Measurements from ENCODE around the gene MAP1A.
"Not testable (repeated sequence)": the region's sequence is repeated elsewhere in the genome, so short reads cannot be mapped to it uniquely, and the experiment has no call there.

MAP1A gene

DNA sequence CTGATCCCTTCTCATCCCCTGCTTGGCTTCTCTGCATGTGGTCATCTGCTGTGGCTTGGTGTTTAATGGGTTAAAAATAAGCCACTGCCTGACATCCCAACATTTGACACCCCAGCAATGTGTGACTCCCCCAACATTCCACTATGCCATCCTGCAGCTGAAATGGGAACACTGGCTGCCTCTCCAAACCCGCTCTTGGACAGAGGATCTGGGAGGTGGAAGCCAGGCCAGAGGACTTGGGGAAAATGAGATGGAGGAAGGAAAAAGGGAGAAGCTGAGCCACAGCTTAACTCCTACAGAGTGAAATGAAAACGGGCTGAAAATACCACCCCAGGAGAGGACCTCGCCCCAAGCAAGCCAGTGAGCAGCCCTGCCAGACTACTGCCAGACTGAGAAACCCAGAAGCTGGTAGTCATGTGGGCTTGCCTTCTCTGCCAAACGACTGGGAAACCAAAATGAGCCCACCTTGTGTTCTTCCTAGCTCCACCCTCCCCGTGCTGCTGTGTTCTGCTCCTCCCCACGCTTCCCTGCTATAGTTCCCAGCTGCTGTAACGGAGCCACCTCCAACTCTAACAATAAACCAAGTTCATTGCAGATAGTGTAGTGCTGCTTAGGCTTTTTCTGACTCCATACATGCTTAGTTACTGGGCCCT is 13.7 kb downstream of the MAP1A start:
- DNase-seq: no peak

DNA sequence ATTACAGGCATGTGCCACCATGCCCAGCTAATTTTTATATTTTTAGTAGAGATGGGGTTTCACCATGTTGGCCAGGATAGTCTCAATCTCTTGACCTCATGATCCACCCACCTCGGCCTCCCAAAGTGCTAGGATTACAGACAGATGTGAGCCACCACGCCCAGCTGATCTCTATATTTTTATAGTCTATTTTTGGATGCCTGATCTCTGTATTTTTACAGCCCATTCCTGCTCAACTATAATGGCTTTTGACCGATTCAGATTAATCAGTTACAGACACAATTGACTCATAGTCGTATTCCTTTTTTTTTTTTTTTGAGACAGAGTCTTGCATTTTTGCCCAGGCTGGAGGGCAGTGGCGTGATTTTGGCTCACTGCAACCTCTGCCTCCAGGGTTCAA is 15.4 kb downstream of the MAP1A start:
- DNase-seq: not testable (repeated sequence)

DNA sequence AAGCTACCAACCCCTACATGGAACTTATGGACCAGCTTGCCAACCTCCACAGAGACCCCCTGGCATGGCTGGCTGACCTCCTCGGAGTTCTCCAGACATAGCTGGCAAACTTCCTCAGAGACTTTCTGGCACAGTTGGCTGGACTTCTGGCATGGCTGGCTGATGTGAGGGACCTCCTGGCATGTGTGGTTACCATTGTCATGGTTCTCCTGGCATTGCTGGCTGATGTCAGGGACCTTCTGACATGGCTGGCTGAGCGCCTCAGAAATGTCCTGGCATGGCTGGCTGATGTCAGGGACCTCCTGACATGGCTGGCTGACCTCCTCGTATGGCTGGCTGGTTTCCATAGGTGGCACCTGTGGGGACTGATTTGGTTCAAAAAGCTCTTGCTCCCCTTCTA is 17.5 kb downstream of the MAP1A start:
- DNase-seq: no peak

DNA sequence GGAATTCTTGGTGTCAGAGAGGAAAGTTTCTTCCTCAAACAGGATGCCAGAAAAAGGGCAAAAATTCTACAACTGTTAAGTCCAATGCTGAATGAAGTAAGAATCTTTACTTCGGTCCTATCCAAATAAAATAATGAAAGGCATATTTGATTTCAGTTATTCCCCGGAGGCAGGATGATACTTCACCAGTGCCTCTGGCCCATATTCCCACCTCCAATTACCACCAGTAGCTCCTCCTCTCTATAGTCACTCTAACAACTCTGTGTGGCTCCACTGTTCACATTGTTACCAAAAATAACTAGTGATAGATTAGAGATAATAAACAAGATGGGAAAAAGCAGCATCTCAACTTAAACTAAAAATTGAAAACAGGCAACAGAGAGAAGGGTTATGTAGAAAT is 20.7 kb downstream of the MAP1A start:
- no peak for DNase-seq

DNA sequence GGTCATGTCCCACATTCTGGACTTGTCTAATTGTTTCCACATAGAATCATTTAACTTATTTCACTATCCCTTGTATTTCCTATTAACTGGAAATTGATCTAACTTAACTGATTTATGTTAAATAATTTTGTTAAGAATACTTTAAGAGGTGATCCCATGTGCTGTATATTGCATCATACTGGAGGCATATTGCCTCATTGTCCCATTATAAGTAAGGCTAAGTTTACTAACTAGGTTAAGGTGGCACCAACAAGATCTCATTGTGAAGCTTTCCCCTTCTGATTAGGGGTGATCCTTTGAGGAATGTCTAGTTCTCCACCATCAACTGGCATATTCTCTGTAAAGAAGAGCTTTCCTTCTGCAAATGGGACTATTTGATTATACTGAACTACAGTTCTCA is 24.4 kb downstream of the MAP1A start:
- DNase-seq: no peak

DNA sequence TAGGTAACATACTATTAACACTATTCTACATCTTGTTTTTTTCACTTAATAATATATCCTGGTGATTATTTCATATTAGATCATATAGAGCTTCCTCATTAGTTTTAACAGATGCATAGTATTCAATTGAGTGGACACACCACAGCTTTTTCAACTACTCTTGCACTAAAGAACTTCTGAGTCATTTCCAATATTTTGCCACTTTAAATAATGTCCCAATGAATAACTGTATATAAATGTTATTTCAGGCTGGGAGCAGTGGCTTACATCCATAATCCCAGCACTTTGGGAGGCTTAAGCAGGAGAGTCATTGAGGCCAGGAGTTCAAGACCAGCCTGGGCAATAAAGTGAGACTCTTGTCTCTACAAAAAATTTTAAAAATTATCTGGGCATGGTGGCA is 26.9 kb downstream of the MAP1A start:
- no peak for DNase-seq

DNA sequence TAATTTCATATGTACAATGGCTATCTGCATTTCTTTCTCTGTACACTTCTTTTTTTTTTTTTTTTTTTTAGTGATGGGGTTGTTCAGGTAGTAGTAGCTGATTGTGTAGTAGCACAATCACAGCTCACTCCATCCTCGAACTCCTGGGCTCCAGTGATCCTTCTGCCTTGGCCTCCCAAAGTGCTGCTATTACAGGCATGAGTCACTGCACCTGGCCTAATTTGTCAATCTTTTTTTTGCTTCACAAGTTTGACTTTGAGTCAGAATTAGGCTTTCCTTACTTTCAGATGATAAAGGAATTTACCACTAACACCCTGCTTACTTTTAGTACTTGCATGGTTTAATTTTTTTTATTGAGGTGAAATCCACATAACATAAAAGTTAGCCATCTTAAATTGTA is 28.0 kb downstream of the MAP1A start:
- no peak for DNase-seq

DNA sequence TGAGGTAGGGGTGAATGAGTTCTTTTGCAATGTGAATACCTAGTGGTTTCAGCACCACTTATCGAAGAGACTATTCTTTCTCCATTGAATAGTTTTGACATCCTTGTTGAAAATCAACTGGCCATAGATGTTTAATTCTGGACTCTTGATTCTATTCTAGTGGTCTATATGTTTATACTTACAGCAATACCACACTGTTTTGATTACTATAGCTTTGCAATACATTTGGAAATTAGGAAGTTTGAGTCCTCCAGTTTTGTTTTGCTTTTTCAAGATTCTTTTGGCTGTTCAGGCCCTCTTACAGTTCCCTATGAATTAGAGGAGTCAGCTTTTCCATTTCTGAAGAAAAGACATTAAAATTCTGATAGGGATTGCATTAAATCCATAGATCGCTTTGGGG is 30.1 kb downstream of the MAP1A start:
- DNase-seq: no peak

DNA sequence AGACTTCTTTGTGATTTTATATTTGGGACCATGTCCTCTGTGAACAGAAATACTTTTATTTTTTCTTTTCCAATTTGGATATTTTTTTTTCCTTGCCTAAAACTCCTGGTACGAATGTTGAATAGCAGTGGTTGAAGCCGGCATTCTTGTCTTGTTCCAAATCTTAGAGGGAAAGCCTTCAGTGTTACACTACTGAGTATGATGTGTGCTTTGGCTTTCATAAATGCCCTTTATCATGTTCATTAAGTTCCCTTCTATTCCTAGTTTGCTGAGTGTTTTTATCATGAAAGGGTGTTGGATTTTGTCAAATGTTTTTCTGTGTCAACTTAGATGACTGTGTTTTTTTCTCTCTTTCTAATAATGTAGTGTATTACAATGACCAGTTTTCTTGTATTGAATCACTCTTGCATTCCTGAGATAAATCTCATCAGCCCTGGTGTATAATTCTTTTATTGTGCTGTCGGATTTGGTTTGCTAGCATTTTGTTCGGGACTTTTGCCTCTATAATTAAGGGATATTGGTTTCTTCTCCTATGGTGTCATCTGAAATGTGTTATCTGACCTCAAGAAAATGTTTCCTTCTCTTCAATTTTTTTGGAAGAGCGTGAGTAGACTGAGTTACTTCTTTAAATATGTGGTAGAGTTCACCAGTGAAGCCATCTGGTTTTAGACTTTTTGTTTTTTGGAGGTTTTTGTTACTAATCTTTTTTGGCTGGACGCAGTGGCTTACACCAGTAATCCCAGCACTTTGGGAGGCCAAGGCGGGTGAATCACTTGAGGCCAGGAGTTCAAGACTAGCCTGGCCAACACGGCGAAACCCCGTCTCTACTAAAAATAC is 33.3 kb downstream of the MAP1A start:
- no peak for DNase-seq

DNA sequence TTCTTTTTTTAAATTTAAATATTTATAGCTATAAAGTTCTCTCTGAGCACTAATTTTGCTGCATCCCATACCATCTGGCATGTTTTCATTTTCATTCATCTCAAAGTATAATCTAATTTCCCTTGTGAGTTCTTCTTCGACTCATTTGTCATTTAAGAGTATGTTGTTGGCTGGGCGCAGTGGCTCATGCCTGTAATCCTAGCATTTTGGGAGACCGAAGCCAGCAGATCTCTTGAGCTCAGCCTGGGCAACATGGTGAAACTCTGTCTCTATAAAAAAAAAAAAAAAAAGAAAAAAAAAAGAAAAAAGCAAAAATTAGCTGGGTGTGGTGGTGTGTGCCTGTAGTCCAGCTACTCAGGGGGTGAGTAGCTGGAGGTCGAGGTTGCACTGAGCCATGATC is 34.8 kb downstream of the MAP1A start:
- no peak for DNase-seq

DNA sequence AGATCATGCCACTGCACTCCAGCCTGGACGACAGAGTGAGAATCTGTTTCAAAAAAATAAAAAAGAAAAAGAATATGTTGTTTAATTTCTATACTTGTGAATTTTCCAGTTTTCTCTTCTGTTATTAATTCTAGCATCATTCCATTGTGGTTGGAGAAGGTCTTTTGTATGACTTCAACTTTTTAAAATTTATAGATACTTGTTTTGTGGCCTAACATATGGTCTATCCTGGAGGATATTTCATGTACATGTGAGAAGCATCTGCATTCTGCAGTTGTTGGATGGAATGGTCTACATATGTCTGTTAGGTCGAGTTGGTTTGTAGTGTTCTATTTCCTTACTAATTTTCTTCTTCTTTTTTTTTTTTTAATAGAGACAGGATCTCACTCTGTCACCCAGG is 35.6 kb downstream of the MAP1A start:
- no peak for DNase-seq

DNA sequence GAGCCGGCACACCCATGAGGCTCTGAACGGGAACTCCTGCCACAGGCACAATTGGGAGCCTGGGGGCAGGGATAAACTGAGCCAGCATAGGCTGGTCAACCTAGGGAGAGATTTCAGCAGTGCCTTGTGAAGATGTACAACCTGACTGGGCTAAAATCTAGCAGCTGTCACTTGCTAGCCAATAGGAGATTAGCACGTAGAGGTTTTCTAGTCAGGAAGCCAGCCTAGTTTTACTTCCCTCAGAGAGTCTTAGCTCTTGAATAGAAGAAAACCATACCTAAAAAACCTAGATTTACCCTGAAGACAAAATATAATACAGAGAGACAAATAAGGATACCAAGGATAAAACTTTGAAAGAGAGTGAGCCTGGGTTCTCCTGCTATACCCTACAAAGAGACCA is 45.3 kb downstream of the MAP1A start:
- DNase-seq: not testable (repeated sequence)

DNA sequence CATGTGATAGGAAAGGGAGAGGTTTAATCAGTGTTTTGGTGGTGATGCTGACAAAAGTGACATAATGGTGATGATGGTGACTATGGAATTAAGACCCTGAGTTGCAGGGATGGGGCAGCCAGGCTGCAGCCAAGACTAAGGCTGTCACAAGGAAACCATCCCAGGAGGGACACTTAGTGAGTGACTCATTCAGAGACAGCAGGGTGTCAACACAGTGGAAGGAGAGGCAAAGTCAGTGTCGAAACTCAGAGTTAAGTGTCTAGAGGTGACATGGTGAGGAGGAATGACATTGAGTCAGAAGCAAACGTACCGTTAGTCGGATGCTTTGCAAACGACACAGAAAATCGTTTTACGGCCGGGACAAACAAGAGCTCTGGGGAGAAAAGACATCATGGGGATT is 46.4 kb downstream of the MAP1A start:
- not testable (repeated sequence) for DNase-seq

DNA sequence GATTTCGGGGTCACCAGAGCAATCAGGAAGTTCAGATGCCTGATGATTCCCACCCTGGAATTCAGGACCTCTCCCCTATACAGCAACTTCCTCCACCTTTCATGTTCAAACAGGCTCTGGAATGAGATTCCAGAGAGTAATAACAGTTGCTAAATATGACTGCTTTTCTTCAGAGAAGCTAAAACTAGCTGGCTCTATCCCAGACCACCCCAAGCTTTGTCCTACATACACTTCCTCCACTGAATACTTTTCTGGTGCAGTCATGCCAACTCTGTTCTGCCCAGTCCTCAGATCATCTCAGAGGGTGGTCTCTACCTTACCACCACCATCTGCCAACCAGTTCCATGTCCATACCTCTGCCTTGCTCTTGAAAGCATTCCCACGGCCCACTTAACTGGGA is 49.2 kb downstream of the MAP1A start:
- not testable (repeated sequence) for DNase-seq

DNA sequence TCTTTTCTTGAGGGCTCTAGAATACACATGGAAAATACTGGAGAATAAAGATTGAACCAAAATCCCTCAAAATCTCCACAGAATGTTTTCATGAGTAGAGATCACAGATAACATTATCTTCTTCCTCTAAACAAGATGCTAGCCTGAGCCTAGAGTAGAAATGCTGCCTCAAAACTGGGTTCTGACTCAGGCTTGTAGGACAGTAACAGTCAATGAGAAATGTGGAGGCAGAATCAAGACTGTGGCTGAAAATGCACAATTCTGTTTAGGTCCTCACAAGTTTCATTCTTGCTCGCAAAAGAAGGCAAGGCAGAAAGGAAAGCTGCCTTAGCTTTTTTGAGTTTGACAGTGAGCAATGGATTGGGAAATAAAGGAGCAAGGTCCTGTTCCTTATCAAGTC is 57.2 kb downstream of the MAP1A start:
- DNase-seq: not testable (repeated sequence)
